Immature natural killer cell (primary cell): ENCODE data around the gene TNFRSF4. TPM values are rescaled to one million over a fixed set of nuclear protein-coding genes. Genes with fewer than 3 reads are reported as not detected.
"Not testable (repeated sequence)": the region's sequence is repeated elsewhere in the genome, so short reads cannot be mapped to it uniquely, and the experiment has no call there.

Source experiments
- DNase-seq, 3 donors: peaks; one replicate each; pipeline ENCODE4 v3.0.0; 2022; ENCODE audit warnings: mixed read lengths in 1 of 3
- H3K27ac Mint-ChIP-seq, 6 donors: one replicate each; pipeline ENCODE4 v1.8.0; 2020; ENCODE audit warnings: mixed read lengths in 6 of 6, mild to moderate bottlenecking in 5 of 6, inconsistent platforms in 4 of 6, moderate library complexity in 3 of 6
- H3K27me3 Mint-ChIP-seq, 3 donors: one replicate each; pipeline ENCODE4 v1.8.0; 2020 to 2021; ENCODE audit warnings: low read depth in 3 of 3, mild to moderate bottlenecking in 3 of 3, mixed read lengths in 3 of 3, moderate library complexity in 3 of 3, inconsistent platforms in 1 of 3
- H3K36me3 Mint-ChIP-seq, 3 donors: one replicate each; pipeline ENCODE4 v1.8.0; 2020; ENCODE audit warnings: mixed read lengths in 3 of 3, inconsistent platforms in 2 of 3, mild to moderate bottlenecking in 2 of 3
- H3K4me1 Mint-ChIP-seq, 2 donors: one replicate each; pipeline ENCODE4 v1.8.0; 2020; ENCODE audit warnings: inconsistent platforms in 2 of 2, mild to moderate bottlenecking in 2 of 2, mixed read lengths in 2 of 2, moderate library complexity in 1 of 2
- H3K4me3 Mint-ChIP-seq, 5 donors: one replicate each; pipeline ENCODE4 v1.8.0; 2020; ENCODE audit warnings: mild to moderate bottlenecking in 5 of 5, mixed read lengths in 5 of 5, inconsistent platforms in 3 of 5, moderate library complexity in 3 of 5
- H3K9me3 Mint-ChIP-seq, 6 donors: one replicate each; pipeline ENCODE4 v1.8.0; 2020; ENCODE audit warnings: mild to moderate bottlenecking in 6 of 6, mixed read lengths in 6 of 6, inconsistent platforms in 4 of 6, moderate library complexity in 3 of 6
- polyA plus RNA-seq, 3 donors: library from polyadenylated mRNA; unstranded; fragments of 300-500 nt; fragmentation: Illumina TruSeq; gene quantifications; one replicate each; pipeline ENCODE4 v1.2.3, GENCODE V29; 2021

Gene TNFRSF4
- polyA plus RNA-seq, 3 donors from 2014 or later, result 7.6 to 16.3 (median 12.1) TPM

- Mint-ChIP-seq H3K27ac (peak overlapping the region in 2 of 6 donors; percentile 2 to 28), H3K9me3 (no peaks in the 10 kb centered on the region), H3K36me3 (peaks cover 0 to 6% (median 0%) of the 10 kb centered on the region in 3 donors), H3K27me3 (no peaks in the 10 kb centered on the region), H3K4me1 (peaks cover 5 to 18% of the 10 kb centered on the region in 2 donors), H3K4me3 (no peak overlapping the region)
- no peak for DNase-seq
Measured at GRCh38 chr1:1253314-1253713, 39.4 kb upstream of the TNFRSF4 start.

- peaks cover 0 to 1% (median 0%) of the 10 kb centered on the region in 3 donors for H3K27me3 Mint-ChIP-seq
- peak overlapping the region in 3 of 5 donors; percentile 22 to 57 (median 46) for H3K4me3 Mint-ChIP-seq
- peaks cover 0 to 6% (median 0%) of the 10 kb centered on the region in 3 donors for H3K36me3 Mint-ChIP-seq
- H3K4me1 Mint-ChIP-seq, result peaks cover 5 to 18% of the 10 kb centered on the region in 2 donors
- no peaks in the 10 kb centered on the region for H3K9me3 Mint-ChIP-seq
- peak; percentile 21 to 42 (median 31) for DNase-seq
- H3K27ac Mint-ChIP-seq, result peak overlapping the region; percentile 64 to 90 (median 74)
Measured at GRCh38 chr1:1250786-1251284, 36.9 kb upstream of the TNFRSF4 start.

GRCh38 chr1:1248009-1248913, 34.3 kb upstream of the TNFRSF4 start:
- DNase-seq, result not testable (repeated sequence)

DNA sequence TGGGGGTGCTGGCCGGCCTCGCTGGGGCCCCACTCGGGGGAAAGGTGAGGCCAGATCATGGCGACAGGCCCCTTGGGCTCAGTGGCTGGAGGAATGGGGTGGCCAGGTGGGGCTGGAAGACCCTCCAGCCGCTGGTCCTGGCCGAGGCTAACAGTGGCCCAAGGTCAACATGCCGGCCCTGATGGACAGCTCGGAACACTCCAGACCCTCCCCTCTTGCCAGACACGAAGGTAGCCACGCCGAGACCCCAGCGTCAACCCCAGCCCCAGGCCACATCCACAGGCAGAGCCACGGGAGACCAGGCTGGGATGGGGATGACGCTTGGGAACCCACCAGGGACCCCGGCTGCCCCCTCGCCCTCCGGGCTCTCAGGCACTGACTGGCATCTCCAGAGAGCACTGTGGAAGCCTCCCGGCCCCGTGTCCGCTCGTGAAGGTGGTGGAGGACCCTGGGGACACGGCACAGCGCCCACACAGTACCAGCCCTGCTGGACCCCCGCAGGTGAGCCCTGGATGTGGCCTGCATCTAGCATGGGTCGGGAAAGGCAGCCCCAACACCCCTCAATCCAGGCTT, 33.5 kb upstream of the TNFRSF4 start:
- Mint-ChIP-seq H3K27me3 (peaks cover 0 to 1% (median 0%) of the 10 kb centered on the region in 3 donors), H3K4me1 (peaks cover 5 to 16% of the 10 kb centered on the region in 2 donors), H3K4me3 (no peak overlapping the region), H3K9me3 (no peaks in the 10 kb centered on the region), H3K27ac (no peak overlapping the region), H3K36me3 (no peaks in the 10 kb centered on the region)
- DNase-seq, result no peak

More at GRCh38 chr1:1248009-1248913, 34.3 kb upstream of the TNFRSF4 start:
- not testable (repeated sequence) for H3K9me3 Mint-ChIP-seq, H3K27me3 Mint-ChIP-seq, H3K36me3 Mint-ChIP-seq, H3K27ac Mint-ChIP-seq, H3K4me3 Mint-ChIP-seq
- peaks cover 5 to 18% of the 10 kb centered on the region in 2 donors for H3K4me1 Mint-ChIP-seq

- H3K27ac Mint-ChIP-seq, result no peak within 1 kb of the TSS
- H3K4me3 Mint-ChIP-seq, result no peak within 1 kb of the TSS
- DNase-seq, result no peak
- H3K4me1 Mint-ChIP-seq, result peaks cover 5 to 14% of the 10 kb centered on the region in 2 donors
- peaks cover 0 to 1% (median 0%) of the 10 kb centered on the region in 3 donors for H3K27me3 Mint-ChIP-seq
- no peaks in the 10 kb centered on the region for H3K36me3 Mint-ChIP-seq
- H3K9me3 Mint-ChIP-seq, result no peaks in the 10 kb centered on the region
Measured at GRCh38 chr1:1246577-1247340, 32.8 kb upstream of the TNFRSF4 start, which contains the start of gene C1QTNF12. TSS of gene C1QTNF12 (minus strand) at chr1:1246722. CDS start at chr1:1246690, 32 bp downstream.

DNA sequence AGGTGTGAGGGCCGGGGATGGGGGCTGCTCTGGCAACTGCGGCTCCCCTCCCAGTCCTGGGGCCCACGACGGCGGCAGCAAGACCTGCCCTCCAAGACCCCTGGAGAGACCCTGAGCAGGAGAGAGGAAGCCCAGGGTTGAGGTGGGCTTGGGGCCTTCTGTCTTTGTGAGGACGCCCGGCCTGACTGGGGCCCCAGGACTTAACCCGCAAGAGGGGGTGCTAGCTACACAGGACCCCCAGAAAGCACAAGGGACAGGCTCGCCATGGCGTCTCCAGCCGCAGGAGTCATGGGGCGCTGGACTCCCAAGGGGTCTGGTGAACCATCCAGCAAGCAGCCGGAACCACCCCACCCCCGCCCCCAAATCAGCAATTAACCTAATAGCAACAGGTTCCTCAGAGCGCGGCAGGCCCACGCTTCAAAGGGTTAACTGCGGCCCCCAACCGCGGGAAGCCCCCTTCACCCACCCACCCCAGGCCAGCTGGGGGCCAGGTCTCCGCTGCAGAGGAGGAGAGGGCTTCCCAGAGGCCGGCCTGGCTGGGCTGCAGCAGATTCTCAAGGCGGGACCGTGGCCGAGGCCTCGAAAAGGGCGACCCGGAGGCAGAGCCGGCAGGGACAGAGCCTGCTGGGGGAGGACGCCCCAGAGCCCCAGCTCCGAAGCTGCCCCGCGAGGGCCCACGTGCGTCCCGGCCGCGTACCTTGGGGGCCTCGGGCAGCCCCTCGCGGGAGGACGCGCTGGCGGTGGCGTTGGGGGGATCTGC, 32.0 kb upstream of the TNFRSF4 start:
- no peak for DNase-seq
- Mint-ChIP-seq H3K36me3 (no peaks in the 10 kb centered on the region), H3K9me3 (no peaks in the 10 kb centered on the region), H3K27me3 (peaks cover 0 to 1% (median 0%) of the 10 kb centered on the region in 3 donors), H3K4me3 (no peak overlapping the region), H3K4me1 (peaks cover 2 to 12% of the 10 kb centered on the region in 2 donors), H3K27ac (no peak overlapping the region)

GRCh38 chr1:1245178-1245816, 31.3 kb upstream of the TNFRSF4 start:
- peaks cover 0 to 6% of the 10 kb centered on the region in 2 donors for H3K4me1 Mint-ChIP-seq
- peaks cover 0 to 1% (median 0%) of the 10 kb centered on the region in 3 donors for H3K27me3 Mint-ChIP-seq
- H3K4me3 Mint-ChIP-seq, result no peak overlapping the region
- DNase-seq, result no peak
- no peaks in the 10 kb centered on the region for H3K36me3 Mint-ChIP-seq
- no peak overlapping the region for H3K27ac Mint-ChIP-seq
- no peaks in the 10 kb centered on the region for H3K9me3 Mint-ChIP-seq

- DNase-seq, result no peak
- no peaks in the 10 kb centered on the region for H3K4me1 Mint-ChIP-seq
- no peaks in the 10 kb centered on the region for H3K9me3 Mint-ChIP-seq
- H3K27ac Mint-ChIP-seq, result no peak overlapping the region
- no peaks in the 10 kb centered on the region for H3K36me3 Mint-ChIP-seq
- H3K27me3 Mint-ChIP-seq, result peaks cover 0 to 1% (median 0%) of the 10 kb centered on the region in 3 donors
- no peak overlapping the region for H3K4me3 Mint-ChIP-seq
Measured at GRCh38 chr1:1244192-1244811, 30.3 kb upstream of the TNFRSF4 start.

DNA sequence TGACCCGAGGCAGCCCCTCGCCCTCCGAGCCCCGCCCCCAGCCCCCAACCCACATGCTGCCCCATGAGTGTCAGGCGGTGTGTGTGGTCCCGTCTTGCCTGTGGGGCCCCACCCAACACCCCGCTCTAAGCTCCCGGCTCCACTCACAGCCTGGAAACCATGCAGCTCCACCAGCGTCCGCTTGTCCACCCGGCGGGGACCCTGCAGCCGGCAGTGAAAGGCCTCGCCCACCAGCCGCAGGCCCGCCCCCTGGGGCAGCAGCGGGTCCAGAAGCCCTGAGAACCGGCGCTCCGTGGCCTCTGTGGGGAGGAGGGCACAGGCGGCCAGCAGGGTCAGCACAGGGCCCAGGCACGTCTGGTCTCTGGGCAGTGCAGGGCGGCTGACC, 29.8 kb upstream of the TNFRSF4 start:
- Mint-ChIP-seq H3K36me3 (no peaks in the 10 kb centered on the region), H3K4me1 (no peaks in the 10 kb centered on the region), H3K4me3 (no peak overlapping the region), H3K9me3 (no peaks in the 10 kb centered on the region), H3K27ac (no peak overlapping the region), H3K27me3 (peaks cover 0 to 1% (median 0%) of the 10 kb centered on the region in 3 donors)
- no peak for DNase-seq

DNA sequence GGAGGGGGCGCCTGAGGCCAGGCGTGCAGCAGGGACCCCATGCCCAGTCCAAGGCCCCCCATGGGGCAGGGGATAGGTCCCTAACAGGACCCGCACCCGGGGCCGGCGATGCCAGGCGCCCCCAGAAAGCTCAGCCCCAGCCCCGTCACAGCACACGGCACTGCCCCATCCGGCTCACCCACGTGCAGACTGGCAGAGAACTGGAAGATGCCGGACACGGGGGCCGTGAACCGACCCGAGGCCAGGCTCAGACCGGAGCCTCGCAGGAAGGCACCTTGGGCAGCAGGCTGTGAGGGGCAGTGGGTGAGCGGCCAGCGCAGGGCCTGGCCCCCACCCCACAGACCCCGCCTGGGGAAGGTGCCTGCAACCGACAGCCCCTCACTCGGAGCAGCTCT, 29.3 kb upstream of the TNFRSF4 start:
- H3K9me3 Mint-ChIP-seq, result no peaks in the 10 kb centered on the region
- no peak overlapping the region for H3K4me3 Mint-ChIP-seq
- H3K36me3 Mint-ChIP-seq, result no peaks in the 10 kb centered on the region
- H3K4me1 Mint-ChIP-seq, result no peaks in the 10 kb centered on the region
- no peak for DNase-seq
- no peak overlapping the region for H3K27ac Mint-ChIP-seq
- H3K27me3 Mint-ChIP-seq, result peaks cover 0 to 1% (median 0%) of the 10 kb centered on the region in 3 donors

DNA sequence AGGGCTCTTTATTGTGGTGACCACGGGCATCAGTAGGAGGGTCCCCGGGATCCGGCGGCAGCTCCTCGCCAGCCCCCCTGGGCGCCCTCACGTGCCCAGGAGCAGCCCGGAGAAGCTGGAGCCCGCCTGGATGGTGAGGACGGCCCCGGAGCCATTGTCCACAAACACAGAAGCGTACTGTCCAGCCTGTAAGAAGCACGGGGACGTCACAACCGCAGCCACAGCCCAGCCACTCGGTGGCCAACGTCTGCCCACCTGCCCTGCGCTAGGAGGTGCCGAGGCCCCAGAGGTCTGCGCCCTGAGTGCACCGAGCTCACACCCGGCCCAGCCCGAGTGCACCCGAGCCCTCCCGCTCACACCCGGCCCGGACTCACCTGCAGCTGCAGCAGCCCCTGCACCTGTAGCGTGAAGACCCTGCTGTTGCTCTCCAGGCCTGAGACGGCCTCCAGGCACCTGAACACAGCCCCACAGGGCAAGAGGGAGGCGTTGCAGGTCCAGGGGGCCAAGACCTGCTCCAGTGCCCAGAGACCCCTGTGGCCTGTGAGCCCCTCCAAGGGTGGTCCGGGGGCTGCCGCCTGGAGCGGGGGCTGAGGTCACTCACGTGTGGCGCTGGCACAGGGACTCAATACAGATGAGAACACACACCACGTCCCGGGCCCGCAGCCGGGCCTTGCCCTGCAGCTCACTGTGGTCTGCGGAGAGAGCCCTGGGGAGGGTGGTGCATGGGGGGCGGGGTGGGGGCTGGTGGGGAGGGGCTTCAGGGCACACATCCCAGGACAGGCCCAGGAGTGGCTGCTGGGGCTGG, 28.7 kb upstream of the TNFRSF4 start:
- DNase-seq, result no peak
- H3K27me3 Mint-ChIP-seq, result peaks cover 0 to 1% (median 0%) of the 10 kb centered on the region in 3 donors

More for the DNA sequence above, 28.7 kb upstream of the TNFRSF4 start:
- H3K27ac Mint-ChIP-seq, result no peak overlapping the region
- no peaks in the 10 kb centered on the region for H3K9me3 Mint-ChIP-seq
- no peak overlapping the region for H3K4me3 Mint-ChIP-seq
- H3K36me3 Mint-ChIP-seq, result no peaks in the 10 kb centered on the region
- H3K4me1 Mint-ChIP-seq, result no peaks in the 10 kb centered on the region
